Tibial nerve (tissue), 4 donors: ENCODE results near the gene GLRX5. TPM values are rescaled to one million over a fixed set of nuclear protein-coding genes. Genes with fewer than 3 reads are reported as not detected.

Experiments
- DNase-seq, 2 donors: peaks; one replicate each; pipeline ENCODE4 v3.0.0-alpha.2; 2019; ENCODE audit warnings: low spot score in 2 of 2
- H3K27ac ChIP-seq, 4 donors: fragments of 200-600 bp; sonication (generic) in 3 of 4; one replicate each; pipeline ENCODE4 v1.5.1; 2017 to 2019; ENCODE audit warnings: mild to moderate bottlenecking in 1 of 4
- H3K27me3 ChIP-seq, 2 donors: fragments of 200-600 bp; sonication (generic) in 1 of 2; one replicate each; pipeline versions ENCODE4 v1.5.1 to v1.6.0; 2017 to 2019
- H3K36me3 ChIP-seq, 3 donors: fragments of 200-600 bp; sonication (generic); one replicate each; pipeline ENCODE4 v1.5.1; 2018 to 2019
- H3K4me1 ChIP-seq, 4 donors: fragments of 200-600 bp; sonication (generic) in 3 of 4; one replicate each; pipeline ENCODE4 v1.5.1; 2017 to 2019
- H3K4me3 ChIP-seq, 4 donors: fragments of 200-600 bp; sonication (generic) in 3 of 4; one replicate each; pipeline ENCODE4 v1.5.1; 2017 to 2019; ENCODE audit warnings: mild to moderate bottlenecking in 1 of 4, moderate library complexity in 1 of 4
- H3K9me3 ChIP-seq, 4 donors: fragments of 200-600 bp; sonication (generic) in 3 of 4; one replicate each; pipeline ENCODE4 v1.5.1; 2017 to 2019
- CTCF ChIP-seq, 5 experiments: fragments of 200-600 bp in 3 of 5; fragments of 450-650 bp in 2 of 5; sonication (generic) in 3 of 5; IDR thresholded peaks; one replicate each; pipeline ENCODE4 v1.5.1; 2016 to 2019; ENCODE audit warnings: antibody characterized with exemption in 5 of 5, mild to moderate bottlenecking in 3 of 5, moderate library complexity in 2 of 5
- EP300 ChIP-seq, 2 donors: sonication (generic); formaldehyde crosslinking; IDR thresholded peaks; one replicate each; pipeline ENCODE4 v1.6.1; 2017; ENCODE audit warnings: antibody characterized with exemption in 2 of 2, mild to moderate bottlenecking in 1 of 2
- POLR2A ChIP-seq, 2 donors: fragments of 450-650 bp; IDR thresholded peaks; one replicate each; pipeline ENCODE4 v1.6.1; 2017; ENCODE audit warnings: antibody characterized with exemption in 2 of 2, mild to moderate bottlenecking in 2 of 2, moderate library complexity in 2 of 2
- WGBS, 2 donors: methylation state at CpG; one replicate each; pipeline ENCODE4 v1.1.5; 2018; 5-methylcytosine and 5-hydroxymethylcytosine counted together
- total RNA-seq, 4 donors: library from RNA; depleted of rRNA; stranded (reverse); fragments of >200 nt; gene quantifications; one replicate each; pipeline ENCODE4 v1.1.0, GENCODE V29; 2016

Gene GLRX5
- total RNA-seq, 4 donors from 2014 or later, result 26.4 to 44.7 (median 34.6) TPM

GRCh38 chr14:95491936-95492608 lies 42.8 kb upstream of the GLRX5 start:
- H3K27me3 ChIP-seq, result no peaks in the 10 kb centered on the region
- no peaks in the 10 kb centered on the region for H3K36me3 ChIP-seq
- 71 to 79% methylated on average over 2 of the region's 2 CpGs for WGBS, 2 donors
- peak overlapping the region in 3 of 4 donors; percentile 76 to 96 (median 94) for H3K27ac ChIP-seq
- no peak for DNase-seq
- TF ChIP-seq POLR2A (IDR thresholded peaks at IDR 0.05) (no peak), EP300 (IDR thresholded peaks at IDR 0.05) (no peak), CTCF (IDR thresholded peaks at IDR 0.05) (no peak)
- H3K9me3 ChIP-seq, result no peaks in the 10 kb centered on the region
- H3K4me1 ChIP-seq, result peaks cover 0 to 95% (median 71%) of the 10 kb centered on the region in 4 donors
- H3K4me3 ChIP-seq, result no peak overlapping the region

DNA sequence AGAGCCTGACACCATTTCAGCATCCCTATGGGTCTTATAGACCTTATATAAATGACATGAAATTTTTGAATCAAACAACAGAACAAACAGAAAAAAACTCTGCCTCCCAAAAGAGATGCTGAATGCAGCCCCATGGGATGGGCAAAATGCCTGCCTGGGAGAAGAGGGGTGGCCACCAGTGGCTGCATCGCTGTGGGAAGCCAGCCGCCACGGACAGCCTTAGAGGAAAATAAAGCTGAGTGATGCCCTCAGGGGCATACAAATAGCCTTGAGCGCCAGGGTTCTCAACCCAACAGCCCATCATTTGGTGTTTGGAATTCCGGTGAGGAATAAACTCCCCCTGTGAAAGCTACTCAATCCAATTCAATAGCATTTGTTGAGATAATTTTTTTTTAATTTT lies 41.3 kb upstream of the GLRX5 start:
- H3K4me1 ChIP-seq, result peaks cover 0 to 95% (median 70%) of the 10 kb centered on the region in 4 donors
- no peak for DNase-seq
- TF ChIP-seq CTCF (IDR thresholded peaks at IDR 0.05) (no peak), EP300 (IDR thresholded peaks at IDR 0.05) (no peak), POLR2A (IDR thresholded peaks at IDR 0.05) (no peak)
- H3K36me3 ChIP-seq, result no peaks in the 10 kb centered on the region
- 74 to 84% methylated on average over 5 of the region's 5 CpGs for WGBS, 2 donors
- no peaks in the 10 kb centered on the region for H3K27me3 ChIP-seq
- no peak overlapping the region for H3K4me3 ChIP-seq
- no peaks in the 10 kb centered on the region for H3K9me3 ChIP-seq
- peak overlapping the region in 2 of 4 donors; percentile 68 to 94 for H3K27ac ChIP-seq

DNA sequence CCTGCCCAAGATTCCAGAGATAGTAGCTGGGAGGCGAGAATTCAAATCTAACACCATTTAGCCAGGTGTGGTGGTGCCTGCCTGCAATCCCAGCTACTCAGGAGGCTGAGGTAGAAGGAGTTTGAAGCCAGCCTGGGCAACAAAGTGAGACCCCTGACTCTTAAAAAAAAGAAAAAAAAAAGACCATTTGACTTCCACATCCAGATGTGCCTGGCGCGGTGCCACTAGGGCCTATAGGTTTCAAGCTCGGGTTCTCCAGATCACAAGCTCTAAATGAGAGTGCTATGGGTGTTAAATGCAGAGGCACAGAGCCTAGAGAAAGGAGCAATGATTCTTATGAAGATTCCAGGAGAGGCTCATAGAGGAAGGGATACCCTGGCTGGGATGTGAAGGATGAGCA lies 40.9 kb upstream of the GLRX5 start:
- no peaks in the 10 kb centered on the region for H3K36me3 ChIP-seq
- H3K27me3 ChIP-seq, result no peaks in the 10 kb centered on the region
- no peak for DNase-seq
- H3K4me3 ChIP-seq, result no peak overlapping the region
- no peak for TF ChIP-seq POLR2A (IDR thresholded peaks at IDR 0.05)
- no peak for TF ChIP-seq CTCF (IDR thresholded peaks at IDR 0.05)
- no peak for TF ChIP-seq EP300 (IDR thresholded peaks at IDR 0.05)
- peaks cover under 1 to 95% (median 70%) of the 10 kb centered on the region in 4 donors for H3K4me1 ChIP-seq
- WGBS, 2 donors, result 84 to 90% methylated on average over 4 of the region's 4 CpGs
- H3K27ac ChIP-seq, result peak overlapping the region in 3 of 4 donors; percentile 2 to 94 (median 68)
- no peaks in the 10 kb centered on the region for H3K9me3 ChIP-seq

DNA sequence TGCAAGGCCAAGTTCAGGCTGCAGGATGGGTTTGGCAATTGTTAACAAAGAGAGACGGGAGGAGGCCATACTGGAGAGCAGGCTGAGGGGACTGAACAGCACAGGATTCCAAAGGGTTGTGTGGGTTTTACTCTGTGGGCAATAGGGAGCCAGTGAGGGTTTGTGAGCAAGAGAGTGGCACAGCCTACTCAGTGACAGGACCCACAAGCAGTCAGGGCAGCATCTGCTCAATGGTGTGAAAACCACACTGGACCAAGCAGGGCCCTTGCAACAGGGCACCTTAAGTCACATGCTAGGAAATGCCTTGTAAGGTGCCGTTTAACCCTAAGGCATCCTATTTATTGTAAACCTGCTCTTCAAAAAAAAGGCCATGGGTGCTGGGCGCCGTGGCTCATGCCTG lies 40.4 kb upstream of the GLRX5 start:
- H3K27ac ChIP-seq, result peak overlapping the region in 3 of 4 donors; percentile 2 to 94 (median 68)
- H3K4me3 ChIP-seq, result no peak overlapping the region
- no peak for TF ChIP-seq POLR2A (IDR thresholded peaks at IDR 0.05)
- TF ChIP-seq EP300 (IDR thresholded peaks at IDR 0.05), result no peak
- TF ChIP-seq CTCF (IDR thresholded peaks at IDR 0.05), result no peak
- H3K27me3 ChIP-seq, result no peaks in the 10 kb centered on the region
- no peaks in the 10 kb centered on the region for H3K9me3 ChIP-seq
- H3K4me1 ChIP-seq, result peaks cover 4 to 95% (median 70%) of the 10 kb centered on the region in 4 donors
- WGBS, 2 donors, result 75 to 87% methylated on average over 4 of the region's 4 CpGs
- no peaks in the 10 kb centered on the region for H3K36me3 ChIP-seq
- no peak for DNase-seq

DNA sequence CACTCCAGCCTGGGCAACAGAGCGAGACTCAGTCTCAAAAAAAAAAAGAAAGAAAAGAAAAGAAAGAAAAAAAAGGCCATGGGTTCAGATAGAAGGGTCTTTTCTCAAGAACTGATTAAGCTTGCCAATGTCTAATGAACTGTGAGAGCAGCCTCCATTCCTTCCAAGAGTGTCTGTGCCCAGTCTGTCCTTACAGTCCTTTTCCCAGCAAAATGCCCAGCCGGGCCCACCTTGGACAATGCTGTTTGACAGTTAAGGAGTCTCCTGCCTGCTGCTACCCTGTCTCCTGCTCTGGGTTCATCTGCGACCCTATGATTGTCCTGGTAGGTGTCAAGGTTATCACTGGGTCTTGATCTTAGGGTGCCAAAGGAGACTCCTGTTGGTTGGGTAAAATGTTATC lies 39.8 kb upstream of the GLRX5 start:
- no peak overlapping the region for H3K4me3 ChIP-seq
- no peaks in the 10 kb centered on the region for H3K27me3 ChIP-seq
- no peak for DNase-seq
- WGBS, 2 donors, result 83 to 90% methylated on average over 3 of the region's 3 CpGs
- no peaks in the 10 kb centered on the region for H3K9me3 ChIP-seq
- peak overlapping the region; percentile 30 to 94 (median 78) for H3K27ac ChIP-seq
- H3K4me1 ChIP-seq, result peaks cover 4 to 95% (median 68%) of the 10 kb centered on the region in 4 donors
- no peak for TF ChIP-seq EP300 (IDR thresholded peaks at IDR 0.05)
- TF ChIP-seq POLR2A (IDR thresholded peaks at IDR 0.05), result no peak
- TF ChIP-seq CTCF (IDR thresholded peaks at IDR 0.05), result no peak
- no peaks in the 10 kb centered on the region for H3K36me3 ChIP-seq
